MM.1S (cell line): ENCODE results near the gene UTS2R.

Experiments used
- EZH2 ChIP-seq: fragments of 300-600 bp; sonication (generic); optimal IDR thresholded peaks from 2 replicates; pipeline ENCODE3; 2017; ENCODE audit warnings: low read depth, mild to moderate bottlenecking, antibody characterized with exemption, low read length, mixed read lengths
- EZH2phosphoT487 ChIP-seq: fragments of 300-600 bp; sonication (generic); IDR thresholded peaks from 2 replicates; pipeline ENCODE4 v1.6.1; 2018; ENCODE audit warnings: antibody characterized with exemption, low read length
- TF ChIP-seq, protein P1 (sequence below): fragments of 300-600 bp; sonication (generic); IDR thresholded peaks from 2 replicates; pipeline ENCODE4 v1.5.1; 2016; ENCODE audit warnings: antibody characterized with exemption, low read length, mixed read lengths

DNA sequence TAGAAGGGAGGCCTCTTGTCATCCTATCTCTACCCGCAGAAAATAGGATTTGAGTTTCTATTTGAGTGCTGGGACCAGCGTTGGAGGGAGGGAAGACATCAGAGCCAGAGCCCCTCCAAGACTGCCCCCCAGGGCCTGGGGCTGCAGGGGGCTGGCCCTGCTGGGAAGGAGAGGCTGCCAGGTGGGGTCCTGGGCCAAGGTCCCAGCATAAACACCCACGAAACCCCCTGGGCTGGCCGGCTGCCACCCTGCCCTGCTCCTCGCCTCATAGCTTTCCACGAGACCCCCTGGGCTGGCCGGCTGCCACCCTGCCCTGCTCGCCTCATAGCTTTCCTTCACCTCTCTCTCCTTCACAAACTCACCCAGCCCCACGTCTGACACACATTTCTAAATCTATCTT, 23.1 kb upstream of the UTS2R start:
- TF ChIP-seq, protein P1, sequence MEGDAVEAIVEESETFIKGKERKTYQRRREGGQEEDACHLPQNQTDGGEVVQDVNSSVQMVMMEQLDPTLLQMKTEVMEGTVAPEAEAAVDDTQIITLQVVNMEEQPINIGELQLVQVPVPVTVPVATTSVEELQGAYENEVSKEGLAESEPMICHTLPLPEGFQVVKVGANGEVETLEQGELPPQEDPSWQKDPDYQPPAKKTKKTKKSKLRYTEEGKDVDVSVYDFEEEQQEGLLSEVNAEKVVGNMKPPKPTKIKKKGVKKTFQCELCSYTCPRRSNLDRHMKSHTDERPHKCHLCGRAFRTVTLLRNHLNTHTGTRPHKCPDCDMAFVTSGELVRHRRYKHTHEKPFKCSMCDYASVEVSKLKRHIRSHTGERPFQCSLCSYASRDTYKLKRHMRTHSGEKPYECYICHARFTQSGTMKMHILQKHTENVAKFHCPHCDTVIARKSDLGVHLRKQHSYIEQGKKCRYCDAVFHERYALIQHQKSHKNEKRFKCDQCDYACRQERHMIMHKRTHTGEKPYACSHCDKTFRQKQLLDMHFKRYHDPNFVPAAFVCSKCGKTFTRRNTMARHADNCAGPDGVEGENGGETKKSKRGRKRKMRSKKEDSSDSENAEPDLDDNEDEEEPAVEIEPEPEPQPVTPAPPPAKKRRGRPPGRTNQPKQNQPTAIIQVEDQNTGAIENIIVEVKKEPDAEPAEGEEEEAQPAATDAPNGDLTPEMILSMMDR, result no peak
- TF ChIP-seq EZH2phosphoT487 (no peak), EZH2 (no peak)
